GM18907 (cell line): ENCODE data around the gene SUPT3H.

Experiments
- ATAC-seq: cut with Tn5 transposase; IDR thresholded peaks from one replicate; pipeline ENCODE4 v1.9.1; 2021; ENCODE audit warnings: mild to moderate bottlenecking, moderate library complexity; ENCODE audit not compliant: unreplicated experiment

The SUPT3H gene

DNA sequence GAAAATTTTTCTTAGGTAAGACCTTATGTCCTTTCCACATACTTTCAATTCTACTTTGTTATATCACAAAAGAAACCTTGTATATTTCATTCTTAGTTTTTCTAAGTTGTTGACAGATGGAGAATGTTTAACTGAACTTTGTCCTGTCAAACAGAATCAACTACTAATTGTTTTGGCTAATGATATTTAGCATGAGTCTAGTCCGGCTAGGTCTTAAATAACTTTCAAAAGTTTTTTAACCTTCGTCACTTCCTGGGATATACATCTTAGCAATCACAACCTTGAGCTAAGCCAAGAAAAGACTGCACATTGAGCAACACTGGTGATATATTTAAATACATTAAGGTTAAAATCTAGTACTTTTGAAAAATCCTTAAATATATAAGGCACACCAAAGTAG, 112.5 kb downstream of the SUPT3H start:
- ATAC-seq: no peak

- ATAC-seq: no peak
Observed at GRCh38 chr6:45260696-45261095, 117.0 kb downstream of the SUPT3H start.

DNA sequence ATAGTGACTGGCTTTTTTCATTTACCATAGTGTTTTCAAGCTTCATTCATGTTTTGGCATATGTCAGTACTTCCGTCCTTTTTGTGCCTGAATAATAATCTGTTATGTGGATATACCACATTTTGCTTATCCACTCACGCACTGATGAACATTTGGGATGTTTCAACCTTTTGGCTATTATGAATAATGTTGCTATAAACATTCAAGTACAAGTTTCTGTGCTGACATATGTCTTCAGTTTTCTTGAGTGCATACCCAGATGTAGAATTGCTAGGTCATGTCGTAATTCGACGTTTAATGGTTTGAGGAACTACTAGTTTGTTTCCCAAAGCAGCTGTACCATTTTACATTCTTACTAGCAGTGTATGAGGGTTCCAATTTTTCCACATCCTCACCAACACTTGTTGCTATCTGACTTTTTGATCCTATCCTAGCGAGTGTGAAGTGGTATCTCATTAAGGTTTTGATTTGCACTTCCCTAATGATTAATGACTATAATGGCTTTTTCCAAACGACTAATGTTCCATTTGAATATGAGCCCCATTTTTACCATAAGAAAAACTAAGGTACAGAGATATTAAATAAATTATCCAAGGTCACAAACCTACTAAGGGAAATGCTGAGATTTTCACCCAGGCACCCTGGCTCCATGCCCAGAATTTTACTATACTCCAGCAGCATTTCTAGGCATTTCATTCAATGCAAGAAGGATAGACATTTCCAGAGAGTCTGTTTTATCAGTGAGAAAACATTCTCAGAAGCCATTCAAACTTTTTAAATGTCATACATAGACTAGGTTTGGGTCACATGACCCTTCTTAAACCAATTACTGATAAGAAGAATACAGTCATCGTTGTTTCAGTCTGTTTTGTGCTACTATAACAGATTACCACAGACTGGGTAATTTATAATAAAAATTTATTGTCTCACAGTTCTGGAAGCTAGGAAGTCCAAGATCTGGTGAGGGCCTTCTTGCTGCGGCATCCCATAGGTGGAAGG, 120.7 kb downstream of the SUPT3H start:
- ATAC-seq: no peak

GRCh38 chr6:45255434-45255833, 122.3 kb downstream of the SUPT3H start:
- no peak for ATAC-seq

DNA sequence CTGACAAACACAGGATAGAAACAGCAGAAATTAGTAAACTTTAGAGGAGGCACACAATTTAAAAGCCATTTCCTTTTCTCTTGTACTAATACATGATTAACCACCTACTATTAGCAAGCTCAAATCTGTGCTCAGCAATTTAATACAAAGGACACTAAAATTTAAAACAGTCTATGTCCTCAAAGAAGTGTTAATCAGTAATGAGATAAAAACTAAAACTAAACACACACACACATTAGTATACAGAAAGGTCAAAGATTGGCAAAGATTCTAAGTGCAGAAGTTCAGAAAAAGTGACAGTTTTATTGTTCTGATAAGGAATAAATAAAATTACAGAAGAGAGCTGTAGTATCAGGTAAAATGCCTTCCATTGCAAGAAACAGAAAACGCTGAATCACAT, 123.5 kb downstream of the SUPT3H start:
- no peak for ATAC-seq

DNA sequence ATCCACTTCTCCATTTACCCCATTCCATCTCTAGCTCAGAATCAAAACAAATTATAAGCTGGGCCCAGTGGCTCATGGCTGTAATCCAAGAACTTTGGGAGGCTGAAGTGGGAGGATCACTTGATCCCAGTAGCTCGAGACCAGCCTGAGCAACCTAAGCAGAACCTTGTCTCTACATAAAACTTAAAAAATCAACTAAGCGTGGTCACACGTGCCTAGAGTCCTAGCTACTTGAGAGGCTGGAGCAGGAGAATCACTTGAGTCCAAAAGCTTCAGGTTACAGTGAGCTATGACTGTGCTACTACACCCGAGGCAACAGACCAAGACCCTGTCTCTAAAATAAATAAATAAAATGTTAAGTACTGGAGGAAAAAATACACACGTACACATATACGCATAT, 124.3 kb downstream of the SUPT3H start:
- ATAC-seq: no peak

GRCh38 chr6:45231660-45232059, 146.1 kb downstream of the SUPT3H start:
- ATAC-seq: no peak

- ATAC-seq: no peak
Observed at GRCh38 chr6:45229416-45229815, 148.3 kb downstream of the SUPT3H start.

DNA sequence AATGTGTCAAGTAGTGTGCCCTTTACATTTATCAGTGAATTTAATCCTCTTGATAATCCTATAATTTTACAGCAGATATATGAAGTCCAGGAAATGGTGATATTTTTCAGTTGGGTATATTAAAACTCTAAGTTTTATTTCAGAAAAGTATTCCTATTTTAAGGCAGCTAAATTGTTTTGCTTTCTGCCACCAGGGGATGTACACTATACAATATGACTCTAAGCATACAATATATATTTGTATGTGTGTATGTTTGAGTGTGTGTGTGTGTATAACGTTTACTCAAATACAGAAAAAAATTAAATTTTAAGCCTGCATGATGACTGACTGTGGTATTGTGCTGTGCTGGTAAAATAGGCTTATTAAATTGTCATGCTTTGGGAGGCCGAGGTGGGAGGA, 151.7 kb downstream of the SUPT3H start:
- ATAC-seq: no peak

DNA sequence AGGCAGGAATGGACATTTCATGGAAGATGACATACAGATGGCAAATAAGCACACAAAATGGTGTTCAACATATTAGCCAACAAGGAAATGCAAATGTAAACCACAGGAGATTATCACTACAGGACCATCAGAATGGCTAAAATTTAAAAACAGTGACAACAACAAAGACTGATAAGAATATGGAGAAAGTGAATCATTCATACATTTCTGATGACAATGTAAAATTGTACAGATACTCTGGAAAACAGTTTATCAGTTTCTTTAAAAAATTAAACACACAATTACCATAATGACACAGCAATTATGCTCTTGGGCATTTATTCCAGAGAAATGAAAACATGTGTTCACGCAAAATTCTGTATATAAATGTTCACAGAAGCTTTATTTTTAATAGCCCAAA, 155.4 kb downstream of the SUPT3H start:
- ATAC-seq: no peak

GRCh38 chr6:45215759-45216158, 162.0 kb downstream of the SUPT3H start:
- ATAC-seq: no peak

DNA sequence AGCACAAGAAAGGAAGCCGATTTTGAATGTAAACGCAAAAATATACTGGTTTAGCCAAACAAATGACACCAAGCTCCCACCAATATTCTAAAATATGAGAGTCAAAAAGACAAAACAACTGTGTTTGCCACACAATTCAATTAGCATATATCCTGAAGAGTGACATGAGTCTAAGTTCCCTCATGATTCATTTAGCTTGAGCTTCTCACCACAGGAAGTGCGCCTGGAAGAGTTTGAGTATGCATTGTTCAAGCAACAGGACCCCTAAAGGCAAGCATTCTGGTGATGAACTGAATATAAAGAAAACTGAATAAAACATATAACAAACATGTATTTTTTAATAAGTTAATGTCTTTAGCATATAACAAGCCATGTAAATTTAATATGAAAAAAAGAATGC, 164.8 kb downstream of the SUPT3H start:
- no peak for ATAC-seq

DNA sequence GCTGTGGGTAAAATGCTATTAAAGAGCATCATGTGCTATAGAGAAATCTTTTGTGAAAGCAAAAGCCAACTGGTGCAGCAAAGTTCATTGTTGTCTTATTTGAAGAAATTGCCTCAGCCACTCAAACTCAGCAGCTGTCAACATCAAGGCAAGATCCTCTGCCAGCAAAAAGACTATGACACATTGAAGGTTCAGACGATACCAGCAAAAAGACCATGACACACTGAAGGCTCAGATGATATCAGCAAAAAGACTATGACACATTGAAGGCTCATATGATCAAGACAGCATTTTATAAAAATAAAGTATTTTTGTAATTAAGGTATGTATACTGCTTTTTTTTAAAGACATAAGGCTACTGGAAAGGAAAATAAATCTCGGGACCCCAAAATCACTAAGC, 168.0 kb downstream of the SUPT3H start:
- no peak for ATAC-seq

DNA sequence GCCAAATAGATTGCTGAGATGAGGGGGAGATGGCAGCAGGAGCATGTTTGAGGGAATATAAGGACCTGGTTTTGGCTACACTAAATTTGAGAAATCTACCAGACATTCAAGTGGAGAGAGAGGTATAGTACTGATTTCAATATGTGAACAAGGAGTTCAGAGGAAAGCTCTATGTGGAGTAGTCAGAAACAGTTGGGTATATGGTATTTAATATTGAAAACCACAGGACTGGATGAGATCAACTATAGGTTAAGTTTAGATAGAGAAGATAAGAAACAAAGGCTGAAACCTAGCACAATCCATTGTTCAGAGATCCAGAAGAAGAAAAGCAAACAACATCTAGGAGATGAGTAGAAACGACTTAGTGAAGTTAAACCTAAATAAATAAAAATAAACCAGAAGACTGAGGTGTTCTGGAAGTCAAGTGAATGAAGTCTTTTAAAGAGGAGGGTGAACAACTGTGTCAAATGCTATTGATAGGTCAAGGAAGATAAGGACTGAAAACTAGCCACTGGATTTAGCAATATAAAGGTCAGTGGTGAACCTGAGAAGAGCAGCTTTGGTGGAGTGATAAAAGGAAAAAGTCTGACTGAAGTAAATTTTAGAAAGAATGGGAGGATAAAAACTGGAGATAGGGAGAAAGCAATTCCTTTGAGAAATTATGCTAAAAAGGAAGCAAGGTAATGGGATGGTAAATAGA, 170.8 kb downstream of the SUPT3H start:
- ATAC-seq: no peak

- no peak for ATAC-seq
Observed at GRCh38 chr6:45201484-45201883, 176.2 kb downstream of the SUPT3H start.

GRCh38 chr6:45200510-45200909, 177.2 kb downstream of the SUPT3H start:
- no peak for ATAC-seq

GRCh38 chr6:45199554-45199953, 178.2 kb downstream of the SUPT3H start:
- no peak for ATAC-seq

- no peak for ATAC-seq
Observed at GRCh38 chr6:45196121-45196520, 181.6 kb downstream of the SUPT3H start.

DNA sequence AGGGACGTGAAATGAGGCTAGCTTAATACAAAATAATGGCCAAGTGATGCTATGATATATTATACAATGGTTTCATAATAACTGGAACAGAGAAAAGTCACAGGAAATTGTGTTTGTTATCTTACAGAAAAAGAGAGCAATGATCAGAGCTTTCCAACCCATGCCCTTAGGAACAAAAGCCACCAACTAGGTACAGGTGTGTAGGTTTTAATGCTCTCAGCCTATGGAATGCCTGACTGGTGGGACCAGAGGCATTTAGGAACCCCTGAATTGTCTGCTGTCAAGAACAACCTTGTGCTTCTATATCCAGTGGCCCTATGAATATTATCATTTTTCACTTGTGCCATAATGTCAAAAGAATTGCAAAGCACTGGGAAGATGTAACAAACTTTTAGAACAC, 182.6 kb downstream of the SUPT3H start:
- ATAC-seq: no peak

GRCh38 chr6:45192556-45192955, 185.2 kb downstream of the SUPT3H start:
- ATAC-seq: no peak

DNA sequence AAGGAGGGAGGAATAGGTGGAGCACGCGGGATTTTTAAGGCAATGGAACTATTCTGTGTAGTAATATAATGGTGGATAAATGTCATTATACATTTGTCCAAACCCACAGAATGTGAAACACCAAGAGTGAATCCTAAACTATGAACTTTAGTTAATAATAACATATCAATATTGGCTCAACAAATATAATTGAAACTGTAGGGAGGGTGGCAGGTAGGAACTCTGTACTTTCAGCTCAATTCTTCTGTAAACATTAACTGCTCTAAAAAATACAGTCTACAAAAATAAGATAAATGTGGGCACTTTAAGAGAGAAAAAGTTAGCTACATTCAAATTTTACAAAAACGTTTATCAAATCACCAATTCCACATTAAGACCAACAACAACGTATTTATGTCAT, 186.3 kb downstream of the SUPT3H start:
- no peak for ATAC-seq

- ATAC-seq: no peak
Observed at GRCh38 chr6:45187836-45188235, 189.9 kb downstream of the SUPT3H start.
